ENCODE results near the gene USP36. TPM values are rescaled to one million over a fixed set of nuclear protein-coding genes. Genes with fewer than 3 reads are reported as not detected.

The USP36 gene
- total and polyA plus RNA-seq, 9 of the 15 experiments (the other 6 are each of a cell fraction or from before 2014, with no cell fraction given) = 6.4 to 72.8 (median 22.5) TPM

- Histone ChIP-seq H3K4me1 (replicated peaks in 1 of 2; ENCODE audit: control insufficient read depth in 2 of 2, insufficient read depth in 2 of 2, low read length in 2 of 2) (no peaks in the 10 kb centered on the region; a peak in 1 of 5 replicates), H3K9me3 (replicated peaks; ENCODE audit: control insufficient read depth, insufficient read depth, low read depth, low read length) (no peaks in the 10 kb centered on the region), H3K9ac (ENCODE audit: insufficient read depth in 1 of 2, low read depth in 2 of 2, low read length in 2 of 2) (0 out of 4 replicates have a peak overlapping the region, but pooled peaks of 1 of the 2 experiments have one; percentile 21), H2AFZ (ENCODE audit: low read depth, low read length) (no peak overlapping the region), H3K36me3 (ENCODE audit: control insufficient read depth, insufficient read depth, low read length) (peaks cover 89% of the 10 kb centered on the region), H3K9me1 (ENCODE audit: control insufficient read depth, insufficient read depth, low read length) (no peaks in the 10 kb centered on the region), H3K4me2 (ENCODE audit: insufficient read depth, low read length) (no peak overlapping the region), H3K4me3 (no peak overlapping the region), H3K27me3 (ENCODE audit: control insufficient read depth in 2 of 2, insufficient read depth in 2 of 2, low read length in 2 of 2) (no peaks in the 10 kb centered on the region), H3K79me2 (ENCODE audit: control insufficient read depth, insufficient read depth, low read length) (no peaks in the 10 kb centered on the region), H3K27ac (ENCODE audit: extremely low read depth, low read depth, low read length) (no peak overlapping the region), H4K20me1 (replicated peaks; ENCODE audit: control insufficient read depth, insufficient read depth, low read length) (peaks cover 6% of the 10 kb centered on the region; the same call in 1 of the 2 replicates)
- POLR2A ChIA-PET = interaction anchor here (1.0 to 1.6 kb wide), 3 partner anchors 8 to 24 kb away, joined by 3 to 4 read pairs (median 4); no protein-coding TSS in a partner anchor
- in situ Hi-C loops (cut with MboI) (no loop called here), intact Hi-C loops (cut with micrococcal nuclease) (no loop called here)
- DNase-seq (ENCODE audit: extremely low read depth in 1 of 4, low spot score in 3 of 4) = no peak
- 94% methylated on average over 22 of the region's 28 CpGs for WGBS (ENCODE audit: insufficient coverage, low coverage, missing lambda C conversion rate)
- no peak for ATAC-seq
- no TSS peak for BruUV-seq (replicated peaks)
- no peak for FAIRE-seq
- CTCF ChIA-PET (ENCODE audit: low intra/inter-chr PET ratio) = interaction anchor here (0.6 kb wide), 1 partner anchor 182 kb away, joined by 4 read pairs; no protein-coding TSS in a partner anchor
- TF ChIP-seq POLR2B (IDR thresholded peaks at IDR 0.05; ENCODE audit: low read depth, partially characterized antibody) = peak; percentile 35
- TF ChIP-seq KLF1 (tag; IDR thresholded peaks at IDR 0.05) = no peak
- 0 out of 2 replicates have a peak, but pooled peaks have one; percentile 52 for TF ChIP-seq ZBTB26 (CRISPR knock-in tag; IDR thresholded peaks at IDR 0.05)
- TF ChIP-seq, protein P1, sequence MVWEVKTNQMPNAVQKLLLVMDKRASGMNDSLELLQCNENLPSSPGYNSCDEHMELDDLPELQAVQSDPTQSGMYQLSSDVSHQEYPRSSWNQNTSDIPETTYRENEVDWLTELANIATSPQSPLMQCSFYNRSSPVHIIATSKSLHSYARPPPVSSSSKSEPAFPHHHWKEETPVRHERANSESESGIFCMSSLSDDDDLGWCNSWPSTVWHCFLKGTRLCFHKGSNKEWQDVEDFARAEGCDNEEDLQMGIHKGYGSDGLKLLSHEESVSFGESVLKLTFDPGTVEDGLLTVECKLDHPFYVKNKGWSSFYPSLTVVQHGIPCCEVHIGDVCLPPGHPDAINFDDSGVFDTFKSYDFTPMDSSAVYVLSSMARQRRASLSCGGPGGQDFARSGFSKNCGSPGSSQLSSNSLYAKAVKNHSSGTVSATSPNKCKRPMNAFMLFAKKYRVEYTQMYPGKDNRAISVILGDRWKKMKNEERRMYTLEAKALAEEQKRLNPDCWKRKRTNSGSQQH (CRISPR knock-in tag; IDR thresholded peaks at IDR 0.05) = 0 out of 2 replicates have a peak, but pooled peaks have one; percentile 46
- no peak for TF ChIP-seq ZBTB43 (CRISPR knock-in tag; IDR thresholded peaks at IDR 0.05)
- TF ChIP-seq SRSF7 (optimal IDR thresholded peaks at IDR 0.05; ENCODE audit: low read depth, low read length) = no peak
- no peak for TF ChIP-seq MCM3 (IDR thresholded peaks at IDR 0.05)
- 0 out of 2 replicates have a peak, but pooled peaks have one; percentile 23 for TF ChIP-seq SUPT5H (IDR thresholded peaks at IDR 0.05)
- TF ChIP-seq TARDBP (IDR thresholded peaks at IDR 0.05) = peak; percentile 75
- TF ChIP-seq POLR2A (conservative IDR thresholded peaks at IDR 0.05) = 0 out of 2 replicates have a peak, but pooled peaks have one; percentile 28
- TF ChIP-seq SIN3A (IDR thresholded peaks at IDR 0.05; ENCODE audit: borderline replicate concordance in 2 of 2, control insufficient read depth in 1 of 2, low read depth in 2 of 2, low read length in 2 of 2) = no peak
- TF ChIP-seq TAL1 (IDR thresholded peaks at IDR 0.05) = no peak
- no peak for TF ChIP-seq ZNF408 (CRISPR knock-in tag; IDR thresholded peaks at IDR 0.05; ENCODE audit: low read depth)
- no peak for TF ChIP-seq ZNF239 (CRISPR knock-in tag; IDR thresholded peaks at IDR 0.05)
Observed at GRCh38 chr17:78797691-78798585, 42.7 kb downstream of the USP36 start.

Measured in K562 (cell line).